Nephron (organoid): ENCODE measurements around the gene CSMD2.

Experiments used
- H3K27ac Mint-ChIP-seq, 3 experiments: 2 replicates each; pipeline ENCODE4 v1.8.0; 2020; ENCODE audit warnings: mixed read lengths in 3 of 3, mild to moderate bottlenecking in 2 of 3, moderate library complexity in 1 of 3
- H3K27me3 Mint-ChIP-seq: 2 replicates; pipeline ENCODE4 v1.8.0; 2021; ENCODE audit warnings: low read depth, mild to moderate bottlenecking, moderate library complexity, mixed read lengths
- H3K36me3 Mint-ChIP-seq: 2 replicates; pipeline ENCODE4 v1.8.0; 2020; ENCODE audit warnings: low read depth, mixed read lengths
- H3K4me1 Mint-ChIP-seq: 2 replicates; pipeline ENCODE4 v1.8.0; 2020; ENCODE audit warnings: mixed read lengths
- H3K4me3 Mint-ChIP-seq, 3 experiments: 2 replicates each; pipeline ENCODE4 v1.8.0; 2020; ENCODE audit warnings: mild to moderate bottlenecking in 3 of 3, mixed read lengths in 3 of 3, moderate library complexity in 2 of 3
- H3K9me3 Mint-ChIP-seq: 2 replicates; pipeline ENCODE4 v1.8.0; 2020; ENCODE audit warnings: mixed read lengths
- CTCF ChIP-seq, 3 experiments: fragments of 200-600 bp; sonication (generic); IDR thresholded peaks; one replicate each; pipeline ENCODE4 v1.5.0; 2021; ENCODE audit warnings: antibody characterized with exemption in 3 of 3; ENCODE audit not compliant: unreplicated experiment in 3 of 3

CSMD2 gene

DNA sequence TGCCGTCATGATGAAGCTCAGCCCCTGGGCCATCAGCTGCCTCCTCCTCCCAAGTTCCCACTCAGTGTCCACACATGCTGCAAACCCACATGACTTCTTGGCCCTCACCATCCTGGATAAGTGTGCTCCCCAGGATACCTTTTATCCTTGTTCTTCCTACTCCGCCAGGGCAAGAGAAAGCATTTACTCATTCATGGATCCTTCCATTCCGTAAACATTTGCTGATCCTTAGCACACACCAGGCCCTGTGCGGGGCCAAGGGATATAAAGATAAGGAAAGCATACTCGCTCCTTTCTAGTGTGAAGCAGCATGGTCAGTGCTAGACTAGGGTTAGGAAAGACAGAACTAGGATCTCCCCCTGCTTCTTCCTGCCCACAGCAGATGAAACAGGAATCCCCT, 423.3 kb downstream of the CSMD2 start:
- no peaks in the 10 kb centered on the region for H3K4me1 Mint-ChIP-seq
- no peaks in the 10 kb centered on the region for H3K9me3 Mint-ChIP-seq
- H3K27me3 Mint-ChIP-seq, result peaks cover 3% of the 10 kb centered on the region
- H3K36me3 Mint-ChIP-seq, result no peaks in the 10 kb centered on the region
- no peak overlapping the region for H3K4me3 Mint-ChIP-seq
- no peak for TF ChIP-seq CTCF (IDR thresholded peaks at IDR 0.05; ENCODE audit: unreplicated experiment in 3 of 3)
- no peak overlapping the region for H3K27ac Mint-ChIP-seq

DNA sequence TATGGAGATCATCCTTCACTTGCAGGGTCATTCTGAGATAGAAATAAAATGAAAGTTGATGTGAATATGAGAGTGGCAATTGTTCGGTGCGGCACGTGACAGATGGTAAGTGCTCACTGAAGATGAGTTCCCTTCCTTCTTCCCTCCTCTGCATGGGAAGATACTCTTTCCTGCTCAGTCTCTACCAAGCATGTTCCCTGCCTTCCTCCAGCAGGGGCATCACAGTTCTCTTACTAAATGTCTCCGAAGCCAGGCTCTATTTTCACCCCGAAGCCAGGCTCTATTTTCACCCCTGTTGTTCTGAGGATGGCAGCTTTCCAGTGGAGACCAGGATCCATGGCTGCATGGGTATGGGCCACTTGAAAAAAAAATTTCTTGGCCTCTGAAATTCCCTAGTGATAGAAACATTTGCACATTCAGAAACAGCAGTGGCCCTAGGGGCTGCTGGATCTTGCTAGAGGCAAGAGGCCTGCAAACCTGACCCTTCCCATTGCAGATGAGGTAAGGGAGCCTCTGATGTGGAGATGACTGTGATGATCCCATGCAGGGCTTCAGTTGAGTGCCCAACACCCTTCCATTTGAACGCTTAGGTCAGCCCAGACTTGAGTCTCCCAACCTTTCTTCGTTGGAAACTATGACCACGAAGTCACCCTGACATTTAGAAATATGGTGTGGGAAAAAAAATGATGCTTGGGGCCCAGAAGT, 424.8 kb downstream of the CSMD2 start:
- TF ChIP-seq CTCF (IDR thresholded peaks at IDR 0.05; ENCODE audit: unreplicated experiment in 3 of 3), result no peak
- H3K27me3 Mint-ChIP-seq, result peaks cover 3% of the 10 kb centered on the region
- no peaks in the 10 kb centered on the region for H3K4me1 Mint-ChIP-seq
- no peaks in the 10 kb centered on the region for H3K9me3 Mint-ChIP-seq
- H3K36me3 Mint-ChIP-seq, result no peaks in the 10 kb centered on the region
- H3K4me3 Mint-ChIP-seq, result no peak overlapping the region
- H3K27ac Mint-ChIP-seq, result no peak overlapping the region

GRCh38 chr1:33738976-33739375, 426.1 kb downstream of the CSMD2 start:
- Mint-ChIP-seq H3K4me3 (no peak overlapping the region), H3K9me3 (no peaks in the 10 kb centered on the region), H3K36me3 (no peaks in the 10 kb centered on the region), H3K27ac (no peak overlapping the region), H3K27me3 (peaks cover 3% of the 10 kb centered on the region), H3K4me1 (no peaks in the 10 kb centered on the region)
- no peak for TF ChIP-seq CTCF (IDR thresholded peaks at IDR 0.05; ENCODE audit: unreplicated experiment in 3 of 3)

DNA sequence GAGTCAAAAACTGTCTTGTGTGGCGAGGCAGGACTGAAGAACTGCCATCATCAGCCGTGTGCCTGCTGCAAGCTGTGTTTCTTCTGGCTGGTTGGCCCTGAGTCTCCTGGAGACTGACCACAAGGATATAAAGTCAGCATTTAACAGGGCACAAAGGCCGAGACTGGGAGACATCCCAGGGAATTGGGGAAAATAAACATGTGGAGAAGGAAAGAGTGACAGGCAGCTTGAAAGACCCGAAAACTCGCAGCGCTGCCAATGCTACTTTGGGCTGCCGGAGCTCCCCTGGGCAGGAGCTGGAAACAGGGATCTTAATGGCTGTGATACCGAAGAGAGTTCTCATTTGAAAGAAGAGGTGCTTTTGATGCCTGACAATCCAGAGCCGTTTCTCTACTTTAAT, 426.5 kb downstream of the CSMD2 start:
- Mint-ChIP-seq H3K27ac (no peak overlapping the region), H3K4me1 (no peaks in the 10 kb centered on the region), H3K36me3 (no peaks in the 10 kb centered on the region), H3K4me3 (no peak overlapping the region), H3K27me3 (peaks cover 3% of the 10 kb centered on the region), H3K9me3 (no peaks in the 10 kb centered on the region)
- TF ChIP-seq CTCF (IDR thresholded peaks at IDR 0.05; ENCODE audit: unreplicated experiment in 3 of 3), result no peak

DNA sequence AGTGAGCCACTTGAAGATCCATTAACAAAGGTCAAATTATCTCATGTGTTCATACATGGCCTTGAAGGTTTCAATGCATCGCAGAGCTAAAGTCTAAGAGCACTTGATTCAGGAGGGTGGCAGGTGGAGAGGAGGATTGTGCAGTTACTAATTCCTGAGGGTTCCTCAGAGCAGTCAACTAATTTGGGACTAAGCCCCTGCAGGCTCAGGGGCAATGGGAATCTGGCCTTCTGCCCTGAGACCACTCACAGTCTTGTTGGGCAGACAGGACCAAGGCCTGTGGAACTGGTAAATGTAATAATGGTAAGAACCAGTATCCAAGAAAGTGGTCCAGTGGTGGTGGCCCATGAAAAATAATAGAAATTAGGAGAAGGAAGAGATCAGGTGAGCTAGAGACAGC, 428.5 kb downstream of the CSMD2 start:
- TF ChIP-seq CTCF (IDR thresholded peaks at IDR 0.05; ENCODE audit: unreplicated experiment in 3 of 3), result no peak
- Mint-ChIP-seq H3K27ac (no peak overlapping the region), H3K9me3 (no peaks in the 10 kb centered on the region), H3K4me3 (no peak overlapping the region), H3K4me1 (no peaks in the 10 kb centered on the region), H3K27me3 (peaks cover 3% of the 10 kb centered on the region), H3K36me3 (no peaks in the 10 kb centered on the region)

- Mint-ChIP-seq H3K27me3 (peaks cover 3% of the 10 kb centered on the region), H3K27ac (no peak overlapping the region), H3K4me3 (no peak overlapping the region), H3K9me3 (no peaks in the 10 kb centered on the region), H3K36me3 (no peaks in the 10 kb centered on the region), H3K4me1 (no peaks in the 10 kb centered on the region)
- TF ChIP-seq CTCF (IDR thresholded peaks at IDR 0.05; ENCODE audit: unreplicated experiment in 3 of 3), result peak; percentile 28 to 40 (median 30)
Measured at GRCh38 chr1:33735624-33736023, 429.4 kb downstream of the CSMD2 start.
